ENCODE measurements around the gene TTLL4. TPM values are rescaled to one million over a fixed set of nuclear protein-coding genes. Genes with fewer than 3 reads are reported as not detected.
A peak's percentile ranks its signal among the peaks of the same experiment; 100 is the strongest.

Gene TTLL4
- total and polyA plus RNA-seq, 2 experiments from 2014 or later, result 53.5 to 77.8 TPM

GRCh38 chr2:218755567-218756404 lies 45.2 kb downstream of the TTLL4 start:
- Histone ChIP-seq H2AFZ (no peak overlapping the region), H3K4me1 (ENCODE audit: insufficient read depth) (no peaks in the 10 kb centered on the region), H3K4me3 (no peak overlapping the region), H3K9me2 (ENCODE audit: insufficient read depth) (no peaks in the 10 kb centered on the region), H3K27ac (ENCODE audit: low read depth) (no peak overlapping the region), H3K36me3 (ENCODE audit: insufficient read depth) (peaks cover 24% of the 10 kb centered on the region), H3K79me2 (replicated peaks; ENCODE audit: insufficient read depth) (no peaks in the 10 kb centered on the region), H4K20me1 (replicated peaks; ENCODE audit: insufficient read depth) (0 out of 2 replicates have a peak, but pooled peaks cover 6% of the 10 kb centered on the region), H3K4me2 (no peak overlapping the region), H3F3A (replicated peaks; ENCODE audit: low read depth) (no peaks in the 10 kb centered on the region), H3K27me3 (ENCODE audit: insufficient read depth) (no peaks in the 10 kb centered on the region)
- Mint-ChIP-seq H3K4me1 (0 out of 3 replicates have a peak, but pooled peaks cover 2% of the 10 kb centered on the region), H3K36me3 (ENCODE audit: low read depth) (peaks cover 37% of the 10 kb centered on the region), H3K27me3 (ENCODE audit: insufficient read depth, low read depth, poor library complexity) (peaks cover 2% of the 10 kb centered on the region), H3K4me3 (no peak overlapping the region), H3K27ac (peak overlapping the region; percentile 58; the same call in 1 of the 2 replicates), H3K9me3 (no peaks in the 10 kb centered on the region)
- ATAC-seq, result no peak
- TF ChIP-seq ZNF462 (CRISPR knock-in tag; IDR thresholded peaks at IDR 0.05) (no peak), JUNB (IDR thresholded peaks at IDR 0.05; ENCODE audit: unreplicated experiment) (no peak), POLR2AphosphoS5 (IDR thresholded peaks at IDR 0.05; ENCODE audit: low read depth) (no peak), EZH2phosphoT487 (IDR thresholded peaks at IDR 0.05; ENCODE audit: unreplicated experiment) (no peak)
- DNase-seq (ENCODE audit: low spot score), result no peak

Measured in GM23338 (cell line).